Prostate gland (tissue), 2 donors: Measurements from ENCODE around the gene MUC2.

Experiments
- POLR2A ChIP-seq: fragments of 450-650 bp; IDR thresholded peaks from one replicate; pipeline ENCODE4 v1.6.1; 2016; ENCODE audit warnings: antibody characterized with exemption, mild to moderate bottlenecking
- POLR2AphosphoS5 ChIP-seq: sonication (generic); formaldehyde crosslinking; IDR thresholded peaks from one replicate; pipeline ENCODE4 v1.6.1; 2017; ENCODE audit warnings: antibody characterized with exemption
- TF ChIP-seq, protein P1 (sequence below), 4 experiments: fragments of 200-600 bp in 2 of 4; fragments of 450-650 bp in 2 of 4; sonication (generic) in 2 of 4; IDR thresholded peaks; 1 replicate in 3 of 4; 2 replicates in 1 of 4; pipeline ENCODE4 v1.5.1; 2016 to 2019; ENCODE audit warnings: antibody characterized with exemption in 4 of 4, mild to moderate bottlenecking in 2 of 4, moderate library complexity in 2 of 4

DNA sequence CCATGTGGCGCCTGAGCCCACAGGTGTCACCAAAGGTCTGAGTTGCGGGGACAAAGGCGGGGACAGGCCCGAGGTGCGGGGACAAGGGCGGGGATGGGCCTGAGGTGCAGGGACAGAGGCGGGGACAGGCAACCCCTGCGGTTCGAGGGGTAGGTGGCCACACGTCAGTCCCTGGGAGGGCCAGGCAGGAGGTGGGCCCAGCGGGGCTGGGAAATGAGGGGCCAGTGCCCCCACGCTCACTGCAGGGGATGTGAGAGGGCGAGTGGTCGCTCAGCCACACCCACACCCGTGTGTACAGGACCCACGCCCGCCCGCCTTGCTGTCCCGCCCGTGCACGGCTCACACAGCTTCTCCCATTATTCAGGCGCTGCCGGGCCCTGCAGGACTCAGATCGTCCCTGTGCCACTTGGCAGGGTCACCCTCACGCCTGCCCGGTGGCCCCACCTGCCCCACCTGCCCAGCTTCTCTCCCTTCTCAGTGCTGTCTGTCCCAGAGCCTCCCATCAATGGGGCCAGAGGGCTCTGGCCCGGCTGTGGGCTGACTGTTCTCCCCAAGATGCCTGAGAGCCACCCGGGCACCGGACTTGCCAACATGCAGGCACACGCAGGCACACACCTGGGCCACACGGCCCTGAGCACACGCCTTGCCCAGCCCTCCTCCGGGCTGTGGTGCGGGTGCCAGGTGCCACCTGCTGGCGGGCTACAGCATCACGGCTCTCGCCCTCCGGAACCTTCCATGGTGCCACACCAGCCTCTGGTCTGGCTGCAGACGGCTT, 23.9 kb upstream of the MUC2 start:
- peak; percentile 80 for TF ChIP-seq POLR2AphosphoS5
- TF ChIP-seq, protein P1, sequence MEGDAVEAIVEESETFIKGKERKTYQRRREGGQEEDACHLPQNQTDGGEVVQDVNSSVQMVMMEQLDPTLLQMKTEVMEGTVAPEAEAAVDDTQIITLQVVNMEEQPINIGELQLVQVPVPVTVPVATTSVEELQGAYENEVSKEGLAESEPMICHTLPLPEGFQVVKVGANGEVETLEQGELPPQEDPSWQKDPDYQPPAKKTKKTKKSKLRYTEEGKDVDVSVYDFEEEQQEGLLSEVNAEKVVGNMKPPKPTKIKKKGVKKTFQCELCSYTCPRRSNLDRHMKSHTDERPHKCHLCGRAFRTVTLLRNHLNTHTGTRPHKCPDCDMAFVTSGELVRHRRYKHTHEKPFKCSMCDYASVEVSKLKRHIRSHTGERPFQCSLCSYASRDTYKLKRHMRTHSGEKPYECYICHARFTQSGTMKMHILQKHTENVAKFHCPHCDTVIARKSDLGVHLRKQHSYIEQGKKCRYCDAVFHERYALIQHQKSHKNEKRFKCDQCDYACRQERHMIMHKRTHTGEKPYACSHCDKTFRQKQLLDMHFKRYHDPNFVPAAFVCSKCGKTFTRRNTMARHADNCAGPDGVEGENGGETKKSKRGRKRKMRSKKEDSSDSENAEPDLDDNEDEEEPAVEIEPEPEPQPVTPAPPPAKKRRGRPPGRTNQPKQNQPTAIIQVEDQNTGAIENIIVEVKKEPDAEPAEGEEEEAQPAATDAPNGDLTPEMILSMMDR (IDR thresholded peaks at IDR 0.05) = peak; percentile 91 to 99 (median 96)
- TF ChIP-seq POLR2A = no peak
